Erythroblast (primary cell): Measurements from ENCODE around the gene TRAPPC14.

Experiments
- DNase-seq, 2 experiments: peaks; one replicate each; lab custom pipeline; 2025; lab: John Stamatoyannopoulos, UW
- GATA1 ChIP-seq: IDR thresholded peaks from 2 replicates; pipeline ENCODE4 v1.6.1; 2011; ENCODE audit warnings: low read depth, mild to moderate bottlenecking, control low read depth, low read length, moderate library complexity
- POLR2A ChIP-seq: IDR thresholded peaks from 2 replicates; pipeline ENCODE4 v1.6.1; 2011; ENCODE audit warnings: mild to moderate bottlenecking, low read length

The TRAPPC14 gene

GRCh38 chr7:100166970-100167911 is 8.7 kb upstream of the TRAPPC14 start:
- TF ChIP-seq GATA1 (no peak), POLR2A (no peak)
- no peak for DNase-seq

- DNase-seq, result no peak
- TF ChIP-seq POLR2A (no peak), GATA1 (no peak)
These were observed 7.9 kb upstream of the TRAPPC14 start for GRCh38 chr7:100166317-100166940.

GRCh38 chr7:100163871-100164270 is 5.3 kb upstream of the TRAPPC14 start:
- no peak for TF ChIP-seq GATA1
- no peak for TF ChIP-seq POLR2A
- DNase-seq, result no peak

GRCh38 chr7:100163006-100163531 is 4.5 kb upstream of the TRAPPC14 start:
- DNase-seq, result no peak
- no peak for TF ChIP-seq GATA1
- TF ChIP-seq POLR2A, result no peak

GRCh38 chr7:100160067-100160466 is 1.5 kb upstream of the TRAPPC14 start:
- TF ChIP-seq POLR2A (no peak), GATA1 (no peak)
- DNase-seq, result no peak

- TF ChIP-seq GATA1, result no peak
- TF ChIP-seq POLR2A, result no peak
- DNase-seq, result no peak
These were observed 638 bp upstream of the TRAPPC14 start for GRCh38 chr7:100159099-100159623.

GRCh38 chr7:100157334-100158228 is 942 bp downstream of the TRAPPC14 start:
- TF ChIP-seq POLR2A (no peak), GATA1 (no peak)
- DNase-seq, result peak; percentile 20 to 41

- no peak for DNase-seq
These were observed 1.5 kb downstream of the TRAPPC14 start for GRCh38 chr7:100157069-100157333.

GRCh38 chr7:100156331-100157068 is 2.0 kb downstream of the TRAPPC14 start:
- DNase-seq, result peak in 1 of 2 experiments; percentile 34
- TF ChIP-seq GATA1, result no peak
- peak; percentile 16 for TF ChIP-seq POLR2A

More at GRCh38 chr7:100157069-100157333, 1.5 kb downstream of the TRAPPC14 start:
- no peak for TF ChIP-seq GATA1
- TF ChIP-seq POLR2A, result no peak

- TF ChIP-seq POLR2A (no peak), GATA1 (no peak)
These were observed 2.8 kb downstream of the TRAPPC14 start for GRCh38 chr7:100155553-100156317.

GRCh38 chr7:100154651-100155491 is 3.7 kb downstream of the TRAPPC14 start:
- DNase-seq, result no peak
- TF ChIP-seq GATA1, result no peak
- no peak for TF ChIP-seq POLR2A

More at GRCh38 chr7:100155553-100156317, 2.8 kb downstream of the TRAPPC14 start:
- no peak for DNase-seq
